Stimulated activated CD8-positive, alpha-beta memory T cell treated with anti-CD3 and anti-CD28 coated beads, Interleukin-4, amount 100 ng/mL, for 4 hours (primary cell): ENCODE measurements around the gene NTSR1.

Experiments used
- DNase-seq, 2 donors: peaks; one replicate each; pipeline ENCODE4 v3.0.0-alpha.2; 2020; ENCODE audit warnings: low read depth in 2 of 2, low spot score in 1 of 2

Gene NTSR1

DNA sequence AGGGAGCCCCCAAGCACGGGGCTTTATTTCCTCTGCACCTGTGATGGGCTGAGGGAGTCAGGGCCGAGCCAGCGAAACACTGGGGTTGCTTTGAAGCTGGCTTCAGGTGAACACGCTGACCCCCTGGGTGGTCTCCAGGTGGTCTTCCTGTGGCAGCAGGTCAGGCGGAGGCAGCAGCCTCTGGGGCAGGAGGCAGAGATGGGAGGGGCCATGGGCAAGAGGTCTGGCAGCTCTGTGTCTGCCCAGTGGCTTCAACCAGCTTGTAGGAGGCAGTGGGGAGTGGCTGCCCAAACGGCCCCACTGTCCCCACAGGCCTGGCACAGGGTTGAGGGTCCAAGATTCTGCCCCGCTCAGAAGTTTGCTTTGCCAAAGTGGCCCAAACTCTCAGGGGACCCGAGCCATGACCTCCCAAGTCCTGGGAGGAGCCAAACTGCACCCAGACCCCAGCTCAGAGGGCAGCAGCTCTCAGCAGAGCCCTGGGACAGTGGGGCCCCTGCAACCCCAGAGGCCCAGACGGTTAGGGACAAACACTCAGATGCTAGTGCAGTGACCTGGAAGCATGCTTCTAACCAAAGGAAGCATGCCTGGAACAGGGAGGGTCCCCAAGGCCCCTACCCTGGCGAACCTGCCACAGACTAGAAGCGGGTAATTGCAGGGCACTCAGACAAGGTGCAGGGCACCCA lies 15.3 kb downstream of the NTSR1 start:
- no peak for DNase-seq

DNA sequence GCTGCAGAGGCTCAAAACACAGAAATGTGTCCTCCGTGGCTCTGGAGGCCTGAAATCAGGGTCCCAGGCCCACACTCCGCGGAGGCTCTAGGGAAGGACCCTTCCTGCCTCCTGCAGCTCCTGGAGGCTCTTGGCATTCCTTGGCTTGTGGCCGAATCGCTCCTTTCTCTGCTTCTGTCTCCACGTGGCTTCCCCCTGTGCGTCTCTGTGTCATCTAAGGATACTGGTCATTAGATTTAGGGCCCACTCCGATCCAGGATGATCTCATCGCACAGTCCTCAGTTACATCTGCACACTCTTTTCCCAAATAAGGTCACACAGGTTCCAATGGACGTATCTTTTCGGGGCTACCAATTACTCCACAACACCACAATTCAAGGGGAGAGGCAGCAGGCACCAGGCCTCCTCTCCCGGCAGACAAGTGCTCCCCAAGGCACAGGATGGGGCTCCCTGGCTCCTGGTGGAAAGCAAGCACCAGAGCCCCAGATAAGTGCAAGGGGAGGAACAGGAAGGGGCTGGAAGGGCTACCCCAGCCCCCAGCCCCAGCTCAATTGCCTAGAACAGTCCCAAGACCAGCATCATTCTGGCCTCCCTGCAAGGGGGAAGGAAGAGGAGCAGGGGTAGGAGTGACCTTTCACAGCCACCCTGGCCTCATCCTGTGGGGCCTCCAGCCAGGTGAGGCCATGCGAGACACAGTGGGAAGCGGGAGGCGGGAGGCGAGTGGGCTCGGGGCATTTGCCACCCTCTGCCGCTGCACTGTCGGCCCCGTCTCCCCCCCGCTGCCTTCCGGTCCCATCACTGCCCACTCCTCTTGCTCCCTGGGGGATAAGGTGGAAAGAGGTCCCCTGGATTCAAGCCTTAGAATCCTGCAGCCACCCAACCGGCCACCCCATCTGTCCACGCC lies 16.3 kb downstream of the NTSR1 start:
- DNase-seq = no peak

DNA sequence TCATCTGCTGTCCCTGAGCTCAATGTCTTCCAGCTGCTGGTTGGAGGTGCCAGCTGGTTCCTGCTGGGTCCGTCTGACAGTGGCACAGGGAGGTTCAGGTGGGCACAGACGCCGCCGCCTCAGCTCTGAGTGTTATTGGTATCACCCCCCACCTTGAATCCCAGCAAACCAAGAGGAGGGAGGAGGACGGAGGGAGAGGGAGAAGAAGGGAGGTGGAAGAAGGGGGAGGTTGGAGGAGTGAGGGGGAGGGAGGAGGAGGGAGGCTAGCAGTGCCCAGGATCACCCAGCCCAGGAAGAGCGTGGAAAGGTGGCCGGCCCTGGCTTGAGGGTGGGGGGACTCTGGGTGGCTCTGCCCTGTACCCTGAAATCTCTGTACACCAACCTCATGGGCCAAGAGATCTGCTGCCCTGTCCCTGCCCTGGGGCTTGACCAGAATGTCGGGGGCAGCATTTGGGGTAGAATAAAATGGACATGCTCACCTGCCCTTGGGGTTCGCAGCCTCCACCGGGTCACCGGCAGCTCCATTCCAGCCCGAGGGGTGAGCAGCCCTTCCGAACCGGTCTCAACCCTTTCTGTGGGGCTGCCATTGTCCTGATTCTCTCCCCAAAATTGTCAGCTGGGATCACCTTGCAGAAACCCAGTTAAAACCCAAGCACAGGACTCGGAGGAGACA lies 17.1 kb downstream of the NTSR1 start:
- no peak for DNase-seq

DNA sequence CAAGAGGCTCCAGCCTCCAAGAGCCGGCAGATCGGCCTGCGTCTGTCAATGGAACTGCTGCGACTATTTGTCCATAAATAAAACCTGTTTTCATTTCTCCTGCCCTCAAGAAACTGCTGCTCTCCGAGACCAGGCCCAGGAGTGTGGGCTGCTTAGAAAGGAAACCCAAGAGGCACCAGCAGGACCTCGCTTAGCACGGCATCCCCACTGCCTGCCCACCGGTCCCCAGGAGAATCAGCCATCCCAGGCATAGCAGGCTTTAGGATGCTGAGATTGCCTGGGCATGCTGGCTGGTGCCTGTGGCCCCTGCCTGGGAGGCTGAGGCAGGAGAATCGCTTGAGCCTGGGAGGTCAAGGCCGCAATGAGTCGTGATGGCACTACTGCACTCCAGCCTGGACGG lies 17.6 kb downstream of the NTSR1 start:
- DNase-seq = no peak

DNA sequence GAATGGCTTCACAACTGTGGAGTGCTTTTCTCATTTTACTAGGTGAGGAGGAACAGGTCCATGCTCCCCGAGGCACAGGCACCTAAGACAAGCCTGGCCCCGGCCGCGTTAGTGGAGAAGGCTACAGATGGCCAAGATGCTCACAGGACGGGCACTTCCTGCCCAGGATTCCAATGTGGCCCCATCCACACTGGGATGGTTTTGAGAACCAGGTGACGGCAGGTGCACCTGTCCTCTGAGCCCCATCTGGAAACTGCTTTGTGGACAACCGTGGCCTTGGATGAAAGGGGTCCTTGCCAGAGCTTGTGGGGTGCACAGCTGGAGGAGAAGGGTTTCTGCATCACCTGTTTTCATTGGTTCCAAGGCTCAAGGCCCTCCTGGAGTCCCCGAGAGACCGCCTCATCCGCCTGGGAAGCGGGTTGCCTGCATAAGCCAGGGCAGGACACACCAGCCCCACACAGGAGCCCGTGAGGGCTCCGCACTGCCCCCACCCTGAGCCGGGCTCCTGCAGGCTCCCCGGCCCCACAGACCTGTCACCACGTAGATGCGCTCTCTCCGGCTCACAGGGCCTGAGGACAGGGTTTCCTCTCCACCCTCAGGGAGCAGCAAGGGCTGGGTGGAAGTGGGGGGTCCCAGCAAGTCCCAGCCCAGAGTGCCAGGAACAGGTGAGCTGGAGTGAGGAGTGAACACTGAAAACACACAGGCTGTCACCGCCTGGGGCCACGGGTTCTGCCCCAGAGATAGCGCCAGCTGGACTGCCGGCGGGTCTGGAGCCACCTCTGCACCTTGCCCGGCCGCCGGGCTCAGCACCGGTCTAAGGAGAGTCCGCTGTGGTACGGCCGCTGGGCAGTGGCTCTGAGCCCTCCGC lies 18.3 kb downstream of the NTSR1 start:
- no peak for DNase-seq

DNA sequence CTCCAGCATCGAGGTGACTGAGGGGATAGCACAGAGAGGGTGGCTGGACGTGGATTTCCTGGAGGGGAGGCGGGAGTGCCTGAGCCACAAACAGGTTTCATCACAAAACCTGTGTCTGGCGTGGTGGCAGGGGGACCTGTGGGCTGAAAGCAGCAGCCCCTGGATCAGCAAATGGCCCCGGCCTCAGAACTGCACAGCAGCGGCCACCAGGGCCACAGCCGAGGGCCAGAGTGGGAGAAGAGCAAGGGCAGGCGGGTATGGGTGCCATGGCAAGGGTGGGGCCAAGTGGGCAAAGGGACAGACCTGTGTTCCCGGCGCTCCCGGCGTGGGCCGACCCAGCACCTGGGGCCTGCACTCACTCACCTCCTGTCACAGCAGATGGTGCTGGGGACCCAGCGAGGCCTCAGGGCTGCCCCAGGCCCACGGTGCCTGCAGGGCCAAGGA lies 19.0 kb downstream of the NTSR1 start:
- DNase-seq = no peak

DNA sequence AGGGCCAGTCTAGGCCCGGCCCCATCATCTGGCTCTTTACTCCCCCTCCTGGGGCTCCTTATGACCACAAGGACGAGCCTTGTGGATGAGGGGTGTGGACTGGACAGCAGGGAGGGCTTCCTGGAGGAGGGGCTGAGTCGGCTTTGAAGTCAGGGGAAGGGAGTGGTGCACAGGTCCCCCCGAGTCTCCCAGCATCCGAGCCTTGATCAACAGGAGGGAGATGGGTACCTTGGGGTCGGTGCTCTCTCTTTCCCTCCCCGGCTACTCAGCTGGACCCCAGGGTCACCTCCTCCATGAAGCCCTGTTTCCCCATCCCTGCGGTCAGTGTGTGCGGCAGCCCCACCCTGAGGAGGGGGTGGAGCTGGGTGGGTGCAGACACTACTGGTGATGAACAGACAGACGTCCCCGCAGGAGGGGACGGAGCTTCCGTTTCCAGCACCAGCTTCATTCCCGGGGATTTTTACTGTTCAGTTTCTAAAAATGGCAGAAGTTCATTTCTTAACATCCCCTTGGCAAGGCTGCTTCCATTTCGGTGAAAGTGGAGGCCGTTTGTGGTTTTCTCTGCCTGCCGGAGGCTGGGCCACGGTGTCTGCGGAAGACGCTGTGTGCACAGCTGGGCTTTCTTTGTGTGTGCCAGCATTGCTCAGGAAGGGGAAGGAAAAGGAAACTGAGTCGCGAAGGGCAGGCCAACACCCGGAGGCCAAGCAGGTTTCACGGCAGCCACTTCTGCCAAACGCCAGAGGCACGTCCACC lies 19.6 kb downstream of the NTSR1 start:
- DNase-seq = no peak

DNA sequence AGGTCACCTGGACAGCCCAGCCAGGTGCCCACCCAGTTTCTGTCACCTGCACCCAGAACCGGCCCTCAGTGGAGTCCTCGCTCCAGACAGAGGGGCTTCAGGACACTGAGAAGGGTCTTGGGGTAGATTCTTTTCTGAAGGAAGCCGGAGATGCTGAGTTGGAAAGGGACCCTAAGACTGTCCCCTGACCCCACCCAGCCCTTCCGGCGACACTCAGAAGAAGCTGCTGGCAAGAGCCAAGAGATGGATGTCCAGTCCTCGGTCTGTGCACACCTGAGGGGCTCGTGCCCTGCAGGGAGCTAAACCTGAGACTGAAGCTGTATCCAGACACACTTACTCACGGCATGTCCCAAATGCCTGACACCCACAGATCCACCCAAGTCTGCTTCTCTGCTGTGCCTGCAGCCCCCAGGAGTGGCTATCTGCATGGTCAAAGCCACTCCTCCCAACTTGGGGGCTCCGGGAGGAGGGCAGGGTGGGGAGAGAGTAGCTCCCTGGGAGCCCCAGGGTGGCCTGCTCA lies 20.2 kb downstream of the NTSR1 start:
- no peak for DNase-seq

DNA sequence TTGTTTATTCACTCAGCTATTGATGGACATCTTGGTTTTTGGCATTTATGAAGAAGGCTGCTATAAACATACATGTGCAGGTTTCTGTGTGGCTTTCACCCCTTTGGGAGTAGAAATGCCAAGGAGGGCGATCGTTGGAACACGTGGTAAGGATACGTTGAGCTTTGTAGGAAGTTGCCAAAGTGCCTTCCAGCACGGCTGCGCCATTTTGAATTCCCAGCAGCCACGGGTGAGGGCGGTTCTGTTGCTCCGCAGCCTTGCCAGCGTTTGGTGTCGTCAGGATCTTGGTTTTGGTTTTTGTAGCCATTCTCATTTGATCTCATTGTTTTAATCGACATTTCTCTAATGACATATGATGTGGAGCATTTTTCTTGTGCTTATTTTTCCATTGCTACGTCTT lies 21.8 kb downstream of the NTSR1 start:
- no peak for DNase-seq

DNA sequence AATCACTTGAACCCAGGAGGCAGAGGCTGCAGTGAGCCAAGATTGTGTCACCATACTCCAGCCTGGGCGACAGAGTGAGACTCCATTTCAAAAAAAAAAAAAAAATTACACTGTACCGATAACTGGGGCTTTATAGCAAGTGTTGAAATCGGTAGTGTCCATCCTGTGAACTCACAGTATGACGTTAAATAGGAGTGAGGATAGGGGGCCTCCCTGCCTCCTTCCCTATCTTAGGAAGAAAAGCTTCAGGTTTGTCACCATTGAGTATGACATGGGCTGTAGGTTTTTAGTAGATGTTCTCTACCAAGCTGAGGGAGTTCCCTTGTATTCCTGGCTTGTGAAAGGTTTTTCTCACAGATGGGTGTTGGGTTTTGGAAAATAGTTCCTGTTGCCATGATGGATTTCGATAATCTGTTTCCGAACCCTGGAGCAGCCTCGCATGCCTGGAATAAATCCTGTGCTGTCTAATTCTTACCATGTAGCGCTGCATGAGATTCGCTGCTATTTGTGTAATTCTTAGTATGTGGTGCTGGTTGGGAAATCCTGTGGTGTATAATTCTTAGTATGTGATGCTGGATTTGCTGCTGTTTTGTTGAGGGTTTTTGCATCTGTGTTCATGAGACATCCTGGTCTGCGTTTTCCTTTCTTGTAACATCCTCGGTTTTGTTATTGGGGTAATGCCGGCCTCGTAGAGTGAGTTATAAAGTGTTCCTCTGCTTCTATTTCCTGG lies 23.6 kb downstream of the NTSR1 start:
- DNase-seq = no peak

DNA sequence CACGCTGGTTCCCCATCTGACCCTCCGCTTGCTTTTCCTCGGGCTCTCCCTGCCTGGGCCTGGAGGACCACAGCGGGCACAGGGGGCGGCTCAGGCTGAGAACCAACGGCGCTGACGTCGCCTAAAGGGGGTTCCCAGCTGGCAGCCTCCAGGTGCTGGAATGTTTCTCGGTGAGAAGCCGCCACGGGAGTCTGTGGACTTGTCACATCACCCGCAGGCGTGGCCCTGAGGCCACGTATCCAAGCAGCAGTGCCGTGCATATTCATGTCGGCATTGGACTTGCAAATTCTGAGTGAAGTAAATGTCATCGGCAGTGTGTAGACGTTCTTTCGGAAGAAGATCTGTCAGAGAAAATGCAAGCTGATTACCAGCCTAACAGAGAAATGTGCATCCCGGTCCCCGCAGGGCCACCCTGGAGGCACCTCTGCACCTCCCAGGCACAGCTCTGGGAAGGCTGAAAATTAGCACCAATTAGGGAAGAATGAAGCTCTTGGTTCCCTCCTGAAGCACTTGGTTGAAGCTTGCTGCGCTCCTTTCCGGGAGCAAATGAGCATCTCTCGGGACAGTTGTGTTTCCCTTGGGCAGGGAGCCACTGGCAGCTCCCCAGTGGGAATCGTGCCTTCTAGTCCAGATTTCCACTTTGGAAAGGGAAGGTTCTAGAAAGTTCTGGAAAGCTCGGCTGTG lies 24.3 kb downstream of the NTSR1 start:
- no peak for DNase-seq

DNA sequence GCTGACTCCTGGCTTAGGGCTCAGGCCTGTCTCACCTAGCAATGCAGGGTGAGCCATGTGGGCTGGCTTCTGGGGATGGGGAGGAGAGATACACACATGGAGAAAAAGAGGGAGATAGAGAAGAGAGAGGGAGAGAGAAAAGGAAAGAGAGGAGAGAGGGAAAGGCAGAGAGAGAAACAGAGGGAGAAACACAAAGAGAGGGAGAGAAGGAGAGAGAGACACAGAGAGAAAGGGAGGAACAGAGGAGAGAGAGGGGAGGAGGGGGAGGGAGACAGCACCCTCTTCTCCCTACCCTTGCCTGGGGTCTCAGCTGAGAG lies 24.8 kb downstream of the NTSR1 start:
- no peak for DNase-seq

DNA sequence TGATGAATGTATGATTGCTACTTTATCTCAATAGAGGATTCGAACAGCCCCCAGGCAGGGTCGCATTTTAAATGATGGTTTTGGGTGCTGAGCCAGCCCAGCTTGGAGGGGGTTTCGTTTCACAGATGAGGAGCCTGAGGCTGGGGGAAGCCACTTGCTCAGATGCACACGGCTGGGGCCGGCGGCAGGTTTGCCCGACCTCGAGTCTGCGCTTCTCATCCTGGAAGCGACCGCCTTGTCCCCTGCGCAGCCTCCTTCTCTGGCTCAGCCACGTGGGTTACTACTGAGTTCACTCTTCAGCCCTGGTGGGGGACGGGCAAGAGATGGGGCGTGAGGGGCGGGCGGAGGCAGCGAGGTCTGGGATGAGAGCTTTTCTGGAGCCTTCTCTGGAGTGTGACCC lies 25.3 kb downstream of the NTSR1 start:
- no peak for DNase-seq

DNA sequence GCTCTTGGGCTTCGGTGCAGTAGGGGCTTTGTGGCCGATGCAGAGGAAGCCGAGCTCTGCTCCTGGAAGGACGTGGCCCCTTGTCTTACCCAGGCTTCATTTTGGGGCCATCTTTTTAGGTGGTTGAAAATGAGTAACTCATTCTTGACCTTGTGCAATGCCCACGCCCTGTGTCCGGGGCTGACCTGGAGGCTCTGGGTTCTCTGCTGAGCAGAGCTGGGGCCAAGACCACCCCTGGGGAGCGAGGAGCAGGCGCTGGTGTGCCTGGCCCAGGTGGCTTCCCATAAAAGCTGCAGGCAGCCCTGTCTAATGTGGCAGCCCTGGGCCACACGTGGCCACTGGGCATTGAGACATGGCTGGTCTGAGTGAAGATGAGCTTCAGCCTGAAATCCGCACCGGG lies 25.7 kb downstream of the NTSR1 start:
- no peak for DNase-seq

DNA sequence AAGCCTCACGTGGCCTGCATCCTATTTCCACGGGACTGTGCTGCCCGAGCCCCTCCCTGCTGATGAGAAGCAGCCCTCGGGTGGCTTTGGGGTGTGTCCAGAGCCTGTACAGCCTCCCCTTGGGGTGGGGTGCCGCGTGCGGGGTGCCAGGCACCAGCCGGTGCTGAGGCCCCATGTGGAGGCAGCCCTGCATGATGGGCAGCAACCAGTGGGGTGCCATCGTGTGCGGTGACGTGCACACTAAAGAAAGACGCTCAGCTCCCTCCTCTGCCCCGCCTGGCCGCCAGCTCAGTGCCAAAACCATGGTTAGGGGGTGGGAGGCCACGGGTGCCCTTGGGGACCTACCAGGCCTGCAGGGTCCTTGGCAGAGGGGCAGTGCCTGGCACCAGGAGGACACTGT lies 26.2 kb downstream of the NTSR1 start:
- DNase-seq = no peak

DNA sequence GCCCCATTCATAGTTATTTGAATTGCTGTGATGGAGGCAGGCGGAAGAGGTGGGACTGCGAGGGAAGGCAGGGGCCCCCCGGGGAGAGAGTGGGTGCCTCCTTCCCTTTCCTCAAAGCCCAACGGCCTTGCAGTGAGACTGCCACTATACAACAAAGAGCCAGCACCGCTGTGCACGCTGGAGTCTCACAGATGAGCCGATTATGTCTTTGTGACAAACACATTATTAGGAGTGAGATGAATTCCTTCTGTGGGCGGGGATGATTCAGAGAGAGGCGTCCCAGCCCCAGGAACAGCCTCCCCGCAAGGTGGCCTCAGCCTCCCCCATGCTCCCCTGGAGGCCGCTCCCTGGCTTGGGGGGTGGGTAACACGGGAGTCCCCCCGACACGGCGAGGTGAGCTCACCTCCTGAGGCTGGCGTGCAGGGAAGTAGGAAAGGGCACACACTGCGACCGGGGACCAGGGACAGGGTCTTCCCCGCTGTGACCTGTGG lies 26.7 kb downstream of the NTSR1 start:
- no peak for DNase-seq

DNA sequence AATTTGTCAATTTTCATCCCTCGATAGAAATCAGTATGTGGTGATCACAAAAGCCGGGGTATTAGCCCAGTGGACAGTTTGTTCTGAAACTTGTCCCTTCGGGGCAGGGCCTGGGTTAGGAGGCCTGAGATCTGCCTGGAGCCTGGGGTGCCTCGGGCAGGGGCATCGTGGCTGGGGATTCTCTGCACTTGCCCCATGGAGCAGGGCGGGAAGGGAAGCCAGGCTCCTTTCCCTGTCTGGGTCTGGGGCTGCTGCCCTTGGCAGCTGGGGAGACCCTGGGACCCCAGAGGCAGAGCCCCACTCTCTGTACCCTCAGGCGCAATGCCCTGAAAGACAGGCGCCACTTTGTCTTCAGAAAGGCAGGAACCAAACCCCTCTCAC lies 27.4 kb downstream of the NTSR1 start:
- no peak for DNase-seq

DNA sequence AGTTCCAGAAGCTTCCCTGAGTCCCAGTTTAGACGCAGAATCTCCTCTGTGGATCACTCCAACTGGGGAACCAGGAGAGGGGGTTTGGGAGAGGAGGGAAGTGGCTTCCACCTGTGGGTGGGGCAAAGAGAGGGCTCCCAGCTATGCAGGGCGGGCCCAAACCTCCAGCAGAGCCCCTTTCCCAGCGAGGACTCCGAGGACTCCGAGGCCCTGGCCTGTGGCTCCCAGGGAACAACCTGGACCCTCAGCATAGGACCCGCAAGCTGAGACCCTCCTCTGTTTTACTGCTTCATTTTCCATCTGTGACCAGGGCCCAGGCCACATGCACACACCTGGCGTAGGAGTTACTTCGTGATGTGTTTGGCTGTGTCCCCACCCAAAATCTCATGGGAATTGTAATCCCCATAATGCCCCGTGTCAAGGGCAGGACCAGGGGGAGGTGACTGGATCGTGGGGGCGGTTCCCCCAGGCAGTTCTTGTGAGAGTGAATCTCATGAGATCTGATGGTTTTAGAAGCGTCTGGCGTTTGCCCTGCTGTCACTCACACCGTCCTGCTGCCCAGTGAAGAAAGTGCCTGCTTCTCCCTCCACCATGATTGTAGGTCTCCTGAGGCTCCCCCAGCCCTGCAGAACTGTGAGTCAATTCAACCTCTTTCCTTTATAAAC lies 27.9 kb downstream of the NTSR1 start:
- DNase-seq = no peak
